ENCODE measurements around the gene FHOD3.
A peak's percentile ranks its signal among the peaks of the same experiment; 100 is the strongest.

DNA sequence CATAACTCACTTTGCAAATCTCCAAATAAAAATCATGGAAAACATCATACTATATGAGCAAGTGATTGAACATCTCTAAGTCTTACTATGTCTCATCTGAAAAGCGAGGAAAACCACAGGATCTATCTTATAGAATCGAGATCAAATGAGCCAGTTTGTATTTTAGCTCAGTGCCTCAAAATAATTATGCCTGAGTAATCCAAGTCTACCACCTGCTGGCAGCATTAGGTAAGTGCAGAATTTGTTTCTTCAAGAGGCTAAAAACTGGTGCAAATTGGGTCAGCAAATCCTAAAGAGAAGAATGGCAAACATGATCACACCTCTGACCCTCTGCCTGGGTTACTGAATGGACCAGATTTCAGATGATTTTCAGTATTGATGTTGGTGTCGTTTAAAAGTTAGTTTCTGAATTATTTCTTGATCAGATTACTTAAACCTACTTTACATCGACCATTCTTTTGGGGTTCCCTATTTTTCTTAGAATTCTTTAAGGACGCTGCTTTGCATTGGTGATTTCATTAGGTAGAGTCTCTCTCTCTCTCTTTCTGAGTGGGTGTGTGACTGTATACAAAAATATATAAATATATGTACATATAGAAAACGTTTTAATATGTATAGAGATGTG lies 12.7 kb upstream of the FHOD3 start:
- TF ChIP-seq EZH2 (IDR thresholded peaks at IDR 0.05; ENCODE audit: low read depth, unreplicated experiment) (no peak), CTCF (conservative IDR thresholded peaks at IDR 0.05; ENCODE audit: low read depth in 2 of 2) (peak; percentile 92 to 97)
